Measurements from ENCODE around the gene TRAF7. TPM values are rescaled to one million over a fixed set of nuclear protein-coding genes. Genes with fewer than 3 reads are reported as not detected.

The TRAF7 gene
- total and polyA plus RNA-seq, 2 of the 8 experiments (the other 6 are each of a cell fraction or from before 2014, with no cell fraction given) = 96.8 to 148 TPM

DNA sequence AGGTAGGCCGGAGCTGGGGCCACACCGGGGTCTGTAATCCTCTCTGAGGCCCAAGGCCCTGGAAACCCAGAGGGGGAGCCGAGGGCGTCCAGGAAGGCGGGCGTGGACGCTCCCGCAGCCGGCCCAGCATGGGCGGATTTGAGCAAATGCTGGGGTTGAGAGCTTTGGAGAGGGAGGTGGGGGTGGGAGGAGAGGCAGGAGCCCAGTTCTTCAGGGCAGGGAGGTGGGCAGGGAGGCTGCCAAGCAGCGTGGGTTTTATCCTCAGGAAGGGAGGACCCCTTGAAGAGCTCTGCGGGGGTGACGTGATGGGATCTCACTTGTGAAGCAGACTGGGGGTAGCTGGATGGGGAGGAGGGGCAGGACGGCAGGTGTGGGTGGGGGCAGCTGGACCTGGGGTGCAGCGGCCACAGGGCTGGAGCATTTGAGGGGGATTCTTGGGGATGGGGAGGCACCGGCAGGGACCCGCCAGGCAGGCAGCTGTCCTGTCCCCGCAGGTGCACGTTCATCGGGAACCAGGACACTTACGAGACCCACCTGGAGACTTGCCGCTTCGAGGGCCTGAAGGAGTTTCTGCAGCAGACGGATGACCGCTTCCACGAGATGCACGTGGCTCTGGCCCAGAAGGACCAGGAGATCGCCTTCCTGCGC lies 17.2 kb downstream of the TRAF7 start:
- Histone ChIP-seq H2AK5ac (ENCODE audit: low read depth, low read length) (no peak overlapping the region), H4K20me1 (replicated peaks in 1 of 2; ENCODE audit: control insufficient read depth in 1 of 2, insufficient read depth in 2 of 2, low read length in 2 of 2) (peaks cover 2 to 32% of the 10 kb centered on the region in 2 experiments), H3K9me3 (ENCODE audit: insufficient read depth in 2 of 2, low read depth in 1 of 2, low read length in 1 of 2) (no peaks in the 10 kb centered on the region), H3K4ac (replicated peaks; ENCODE audit: insufficient read length, low read depth, low read length) (no peak overlapping the region), H3K23me2 (ENCODE audit: low read depth, low read length) (no peaks in the 10 kb centered on the region), H3K9ac (replicated peaks in 1 of 4; ENCODE audit: extremely low read depth in 1 of 4, low read depth in 3 of 4, low read length in 3 of 4) (no peak overlapping the region), H3K56ac (replicated peaks; ENCODE audit: insufficient read length, low read depth, low read length) (no peak overlapping the region), H3K79me1 (ENCODE audit: low read depth, low read length) (0 out of 2 replicates have a peak, but pooled peaks cover 2% of the 10 kb centered on the region), H3K27ac (ENCODE audit: low read depth, low read length) (no peak overlapping the region), H3K4me1 (replicated peaks in 1 of 4; ENCODE audit: control insufficient read depth in 3 of 4, insufficient read depth in 4 of 4, low read length in 3 of 4) (no peaks in the 10 kb centered on the region; a peak in 1 of 7 replicates), H2AFZ (ENCODE audit: low read length) (no peak overlapping the region), H2BK120ac (replicated peaks; ENCODE audit: low read depth, low read length) (no peak overlapping the region), H3K79me2 (ENCODE audit: control insufficient read depth in 1 of 2, insufficient read depth in 2 of 2, low read length in 2 of 2) (no peaks in the 10 kb centered on the region), H3K27me3 (replicated peaks in 1 of 4; ENCODE audit: control insufficient read depth in 3 of 4, extremely low read depth in 1 of 4, insufficient read depth in 3 of 4, low read length in 3 of 4) (no peaks in the 10 kb centered on the region), H2BK12ac (ENCODE audit: low read depth, low read length) (no peak overlapping the region), H4K8ac (ENCODE audit: extremely low read depth, insufficient read depth, low read length) (no peak overlapping the region), H3K18ac (ENCODE audit: extremely low read depth, low read length) (no peak overlapping the region), H3K4me2 (ENCODE audit: insufficient read depth in 1 of 2, low read depth in 2 of 2, low read length in 2 of 2) (no peak overlapping the region), H4K91ac (replicated peaks; ENCODE audit: insufficient read length, low read length) (no peak overlapping the region), H3K4me3 (ENCODE audit: extremely low read depth in 1 of 4, insufficient read depth in 2 of 4, low read depth in 3 of 4, low read length in 4 of 4) (no peak overlapping the region), H4K5ac (ENCODE audit: insufficient read length, low read depth, low read length) (no peak overlapping the region), H2BK15ac (ENCODE audit: low read length) (no peak overlapping the region), H2BK20ac (ENCODE audit: low read length) (no peak overlapping the region), H2BK5ac (ENCODE audit: low read depth, low read length) (no peak overlapping the region), H3K23ac (ENCODE audit: insufficient read length) (no peak overlapping the region), H3K36me3 (ENCODE audit: control insufficient read depth in 2 of 4, insufficient read depth in 4 of 4, low read length in 3 of 4) (peaks cover 24 to 68% (median 42%) of the 10 kb centered on the region in 4 experiments), H3K14ac (ENCODE audit: insufficient read length) (no peak overlapping the region)
- TF ChIP-seq TAF7 (optimal IDR thresholded peaks at IDR 0.05; ENCODE audit: borderline replicate concordance, low read depth, low read length) = no peak
- no peak for TF ChIP-seq NRF1 (IDR thresholded peaks at IDR 0.05; ENCODE audit: low read depth, low read length)
- no peak for TF ChIP-seq SUZ12 (IDR thresholded peaks at IDR 0.05; ENCODE audit: low read length)
- TF ChIP-seq SIRT6 (IDR thresholded peaks at IDR 0.05; ENCODE audit: low read length) = no peak
- TF ChIP-seq CTBP2 (IDR thresholded peaks at IDR 0.05; ENCODE audit: borderline replicate concordance, insufficient read depth, insufficient read length, low read length) = no peak
- no peak for TF ChIP-seq SP2 (IDR thresholded peaks at IDR 0.05; ENCODE audit: low read length)
- no peak for TF ChIP-seq GTF2F1 (IDR thresholded peaks at IDR 0.05; ENCODE audit: borderline replicate concordance, low read depth, low read length)
- TF ChIP-seq EGR1 (IDR thresholded peaks at IDR 0.05; ENCODE audit: borderline replicate concordance, low read depth, low read length) = no peak
- no peak for TF ChIP-seq CREB1 (IDR thresholded peaks at IDR 0.05)
- no peak for TF ChIP-seq FOSL1 (IDR thresholded peaks at IDR 0.05; ENCODE audit: insufficient read depth, low read depth, low read length)
- no peak for TF ChIP-seq PHF8 (conservative IDR thresholded peaks at IDR 0.05; ENCODE audit: low read depth, low read length)
- no peak for TF ChIP-seq POLR2AphosphoS5 (IDR thresholded peaks at IDR 0.05; ENCODE audit: low read depth, low read length)
- TF ChIP-seq RFX5 (IDR thresholded peaks at IDR 0.05; ENCODE audit: borderline replicate concordance, low read depth, low read length) = no peak
- no peak for TF ChIP-seq JUN (IDR thresholded peaks at IDR 0.05; ENCODE audit: low read depth, low read length)
- no peak for TF ChIP-seq SIX5 (IDR thresholded peaks at IDR 0.05; ENCODE audit: low read depth, low read length)
- CTCF ChIA-PET (ENCODE audit: partially characterized antibody) = no interaction called here
- no peak for DNase-seq (ENCODE audit: low read depth in 1 of 2, low spot score in 2 of 2)
- 93% methylated on average over 22 of the region's 29 CpGs; no CpG with 5 or more reads in 1 of the 2 experiments for WGBS, 2 experiments (ENCODE audit: extremely low coverage in 1 of 2, insufficient coverage in 1 of 2, insufficient read length in 1 of 2, insufficient replicate concordance in 2 of 2, low coverage in 1 of 2, low lambda C conversion rate in 2 of 2, missing lambda C conversion rate in 1 of 2)
- FAIRE-seq = no peak
- POLR2A ChIA-PET (ENCODE audit: partially characterized antibody) = interaction anchor here (0.8 to 13.5 kb wide), 11 partner anchors 8 to 145 kb away, joined by 3 to 312 read pairs (median 3); partner anchors contain the start of genes MLST8 and TRAF7
